Left kidney (tissue), 2 donors: ENCODE data around the gene LARGE2. TPM values are rescaled to one million over a fixed set of nuclear protein-coding genes. Genes with fewer than 3 reads are reported as not detected.
A peak's percentile ranks its signal among the peaks of the same experiment; 100 is the strongest.

Source experiments
- DNase-seq: peaks from one replicate; pipeline ENCODE4 v3.0.0-alpha.2; 2013
- polyA plus RNA-seq: library from polyadenylated mRNA; unstranded; fragments of 120-200 nt; gene quantifications from one replicate; pipeline ENCODE4 v1.2.1, GENCODE V29; 2013; ENCODE audit not compliant: insufficient read length

LARGE2 gene
- polyA plus RNA-seq, 1 donor = 23.3 TPM

- no peak for DNase-seq
Observed at GRCh38 chr11:45913942-45914635, 8.4 kb upstream of the LARGE2 start.

DNA sequence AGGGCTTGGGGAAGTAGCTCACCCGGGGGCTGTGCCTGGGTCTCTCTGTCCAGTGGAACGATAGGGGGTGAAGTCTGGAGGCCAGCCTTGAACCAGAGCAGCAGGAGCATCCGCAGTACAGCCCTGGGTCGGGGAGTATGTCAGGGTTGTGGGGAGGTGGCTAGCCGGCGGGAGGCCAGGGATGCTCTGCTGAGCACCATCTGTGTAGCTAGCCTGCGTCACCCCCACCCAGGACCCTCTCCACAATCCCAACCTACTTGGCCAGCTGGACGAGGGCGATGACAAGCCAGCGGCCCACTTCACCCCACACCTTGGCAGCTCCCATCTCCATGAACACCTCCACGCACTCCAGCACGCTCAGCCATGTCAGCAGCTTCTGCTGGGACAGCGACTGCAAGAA, 7.0 kb upstream of the LARGE2 start:
- no peak for DNase-seq

- no peak for DNase-seq
Observed at GRCh38 chr11:45917286-45917622, 5.2 kb upstream of the LARGE2 start.

- DNase-seq = peak; percentile 95
Observed at GRCh38 chr11:45917623-45918330, 4.7 kb upstream of the LARGE2 start, which contains the start of gene PEX16. PEX16 (minus strand) TSS chr11:45917877; CDS start chr11:45917811, 66 bp downstream.

- DNase-seq = no peak
Observed at GRCh38 chr11:45918331-45918941, 4.0 kb upstream of the LARGE2 start.

- no peak for DNase-seq
Observed at GRCh38 chr11:45918962-45919675, 3.3 kb upstream of the LARGE2 start.

GRCh38 chr11:45919806-45920530, 2.5 kb upstream of the LARGE2 start:
- no peak for DNase-seq

- no peak for DNase-seq
Observed at GRCh38 chr11:45920531-45921477, 1.7 kb upstream of the LARGE2 start.

DNA sequence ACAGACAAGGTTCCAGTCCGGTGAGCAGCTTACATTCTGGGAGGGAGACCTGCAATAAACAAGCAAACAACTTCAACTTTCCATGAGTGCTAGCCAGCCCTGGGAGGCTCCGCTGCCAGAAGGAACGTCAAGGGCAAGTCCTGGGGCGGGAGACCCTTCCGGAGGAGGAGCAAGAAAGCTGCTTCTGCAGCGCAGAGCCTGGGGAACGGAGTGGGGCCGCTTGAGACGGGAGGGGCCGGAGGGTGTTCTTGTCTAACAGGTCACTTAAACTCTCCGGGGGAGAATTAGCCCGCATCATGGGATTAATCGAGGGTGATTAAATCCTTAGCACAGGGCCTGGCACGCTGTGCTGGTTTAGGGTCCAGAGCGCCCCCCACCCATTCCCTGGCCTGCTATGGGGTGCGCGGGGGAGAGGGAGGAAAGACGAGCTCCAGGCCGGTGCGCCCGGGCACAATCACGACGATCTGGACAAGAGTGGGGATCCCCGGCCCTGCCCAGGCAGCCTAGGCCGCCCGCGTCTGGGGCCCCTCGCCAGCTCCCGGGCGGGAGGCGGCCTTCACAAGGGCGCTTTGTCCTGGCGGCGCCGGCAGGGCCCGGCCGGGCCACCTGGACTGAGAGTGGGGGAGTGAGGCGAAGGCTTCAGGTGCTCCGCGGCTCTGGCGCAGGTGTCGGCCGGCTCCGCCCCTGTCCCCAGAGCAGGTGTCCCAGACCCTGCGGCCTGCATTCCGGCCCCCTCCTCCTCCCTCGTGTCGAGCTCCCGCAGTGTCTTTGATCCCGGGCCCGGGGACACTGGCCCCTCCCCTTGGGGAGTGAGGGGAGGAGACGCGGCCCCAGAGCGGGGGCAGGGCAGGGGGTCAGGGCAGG, 663 bp upstream of the LARGE2 start:
- no peak for DNase-seq

- DNase-seq = no peak
Observed at GRCh38 chr11:45924036-45924915, 1.8 kb downstream of the LARGE2 start.

- no peak for DNase-seq
Observed at GRCh38 chr11:45924927-45925326, 2.5 kb downstream of the LARGE2 start.

- no peak for DNase-seq
Observed at GRCh38 chr11:45925550-45925949, 3.1 kb downstream of the LARGE2 start.

DNA sequence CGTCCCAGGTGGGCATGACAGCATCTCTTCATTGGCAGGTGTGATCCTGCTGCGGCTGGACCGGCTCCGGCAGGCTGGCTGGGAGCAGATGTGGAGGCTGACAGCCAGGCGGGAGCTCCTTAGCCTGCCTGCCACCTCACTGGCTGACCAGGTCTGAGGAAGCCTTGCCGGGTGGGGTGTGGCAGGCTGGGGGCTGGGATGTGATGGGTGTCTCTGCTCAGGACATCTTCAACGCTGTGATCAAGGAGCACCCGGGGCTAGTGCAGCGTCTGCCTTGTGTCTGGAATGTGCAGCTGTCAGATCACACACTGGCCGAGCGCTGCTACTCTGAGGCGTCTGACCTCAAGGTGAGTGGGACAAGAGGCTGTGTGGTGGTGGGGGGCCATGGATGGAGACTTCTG, 3.5 kb downstream of the LARGE2 start:
- no peak for DNase-seq

DNA sequence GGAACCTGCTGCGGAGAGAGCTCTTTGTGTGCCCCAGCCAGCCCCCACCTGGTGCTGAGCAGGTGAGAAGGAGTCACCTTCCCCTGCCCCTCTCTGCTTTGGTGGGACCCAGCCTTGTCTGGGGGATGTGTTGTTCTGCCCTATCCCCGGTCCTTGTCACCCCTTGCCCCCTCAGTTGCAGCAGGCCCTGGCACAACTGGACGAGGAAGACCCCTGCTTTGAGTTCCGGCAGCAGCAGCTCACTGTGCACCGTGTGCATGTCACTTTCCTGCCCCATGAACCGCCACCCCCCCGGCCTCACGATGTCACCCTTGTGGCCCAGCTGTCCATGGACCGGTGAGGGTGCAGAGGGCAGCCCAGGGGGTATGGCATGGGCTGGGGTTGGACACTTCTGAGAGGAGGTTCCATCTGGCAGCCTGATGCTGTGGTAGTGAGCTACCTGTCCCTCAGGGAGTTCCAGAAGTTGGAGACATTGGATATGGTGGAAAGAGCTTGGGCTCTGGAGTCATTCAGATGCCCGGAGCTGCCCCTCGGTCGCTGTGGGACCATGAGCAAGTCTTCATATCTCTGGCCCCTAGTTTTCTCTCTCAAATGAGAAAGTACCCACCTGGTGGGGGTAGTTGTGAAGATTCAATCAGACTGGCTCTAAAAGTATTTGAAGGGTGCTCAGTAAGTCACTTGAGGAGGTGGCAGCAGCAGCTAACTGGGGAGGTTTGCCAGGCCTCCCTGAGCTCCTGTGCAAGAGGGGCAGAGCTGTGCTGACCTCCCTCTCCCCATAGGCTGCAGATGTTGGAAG, 4.3 kb downstream of the LARGE2 start:
- DNase-seq = no peak

DNA sequence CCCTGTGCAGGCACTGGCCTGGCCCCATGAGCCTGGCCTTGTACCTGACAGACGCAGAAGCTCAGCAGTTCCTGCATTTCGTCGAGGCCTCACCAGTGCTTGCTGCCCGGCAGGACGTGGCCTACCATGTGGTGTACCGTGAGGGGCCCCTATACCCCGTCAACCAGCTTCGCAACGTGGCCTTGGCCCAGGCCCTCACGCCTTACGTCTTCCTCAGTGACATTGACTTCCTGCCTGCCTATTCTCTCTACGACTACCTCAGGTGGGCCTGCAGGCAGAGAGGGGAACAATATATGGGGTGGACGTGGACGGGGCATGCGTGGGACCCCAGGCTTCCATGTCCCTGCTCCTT, 4.9 kb downstream of the LARGE2 start:
- no peak for DNase-seq

- no peak for DNase-seq
Observed at GRCh38 chr11:45927684-45928413, 5.4 kb downstream of the LARGE2 start.

DNA sequence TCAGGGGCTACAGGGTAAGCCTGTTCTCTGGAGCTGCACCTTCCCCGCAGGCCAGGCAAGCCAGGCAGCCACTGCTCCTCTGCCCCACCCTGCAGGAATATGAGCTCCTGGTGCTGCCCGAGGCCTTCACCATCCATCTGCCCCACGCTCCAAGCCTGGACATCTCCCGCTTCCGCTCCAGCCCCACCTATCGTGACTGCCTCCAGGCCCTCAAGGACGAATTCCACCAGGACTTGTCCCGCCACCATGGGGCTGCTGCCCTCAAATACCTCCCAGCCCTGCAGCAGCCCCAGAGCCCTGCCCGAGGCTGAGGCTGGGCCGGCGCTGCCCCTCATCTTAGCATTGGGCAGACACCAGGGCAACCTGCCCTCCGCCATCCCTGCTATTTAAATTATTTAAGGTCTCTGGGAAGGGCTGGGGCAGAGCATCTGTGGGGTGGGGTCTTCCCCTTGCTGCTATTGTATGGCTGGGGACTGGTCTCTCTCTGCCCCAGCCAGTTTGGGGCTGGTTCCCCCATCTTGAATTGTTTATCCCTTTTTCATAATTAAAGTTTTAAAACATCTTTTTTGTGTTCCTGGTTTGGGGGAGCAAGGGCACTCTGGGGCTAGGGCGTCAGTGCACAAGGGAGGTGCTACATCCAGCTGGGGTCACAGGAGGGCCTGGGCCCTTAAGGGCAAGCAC, 6.2 kb downstream of the LARGE2 start:
- DNase-seq = no peak
